Measurements from ENCODE around the gene CDK3.

CDK3 gene

GRCh38 chr17:76014100-76014924 lies 13.7 kb downstream of the CDK3 start:
- DNase-seq (ENCODE audit: low read depth), result peak; percentile 65

- no peak for DNase-seq (ENCODE audit: low read depth)
These were observed 14.2 kb downstream of the CDK3 start for GRCh38 chr17:76014925-76015261.

- DNase-seq (ENCODE audit: low read depth), result no peak
These were observed 17.1 kb downstream of the CDK3 start for GRCh38 chr17:76017481-76018339.

GRCh38 chr17:76018340-76018680 lies 17.7 kb downstream of the CDK3 start:
- DNase-seq (ENCODE audit: low read depth), result no peak

- no peak for DNase-seq (ENCODE audit: low read depth)
These were observed 18.1 kb downstream of the CDK3 start for GRCh38 chr17:76018801-76019200.

GRCh38 chr17:76019833-76020467 lies 19.3 kb downstream of the CDK3 start:
- DNase-seq (ENCODE audit: low read depth), result no peak

- no peak for DNase-seq (ENCODE audit: low read depth)
These were observed 21.6 kb downstream of the CDK3 start for GRCh38 chr17:76022285-76022684.

GRCh38 chr17:76022973-76023899 lies 22.6 kb downstream of the CDK3 start:
- no peak for DNase-seq (ENCODE audit: low read depth)

GRCh38 chr17:76023900-76024237 lies 23.2 kb downstream of the CDK3 start:
- DNase-seq (ENCODE audit: low read depth), result no peak

- DNase-seq (ENCODE audit: low read depth), result no peak
These were observed 23.7 kb downstream of the CDK3 start for GRCh38 chr17:76024353-76024752.

- no peak for DNase-seq (ENCODE audit: low read depth)
These were observed 24.6 kb downstream of the CDK3 start for GRCh38 chr17:76025294-76025693.

GRCh38 chr17:76026714-76027158 lies 26.1 kb downstream of the CDK3 start:
- no peak for DNase-seq (ENCODE audit: low read depth)

- no peak for DNase-seq (ENCODE audit: low read depth)
These were observed 26.6 kb downstream of the CDK3 start, which contains the start of gene EVPL for GRCh38 chr17:76027159-76027839. EVPL (minus strand) TSS chr17:76027306; CDS start chr17:76027198, 108 bp downstream.

- no peak for DNase-seq (ENCODE audit: low read depth)
These were observed 31.6 kb downstream of the CDK3 start for GRCh38 chr17:76032073-76032779.

GRCh38 chr17:76032780-76033108 lies 32.1 kb downstream of the CDK3 start:
- DNase-seq (ENCODE audit: low read depth), result no peak

GRCh38 chr17:76033139-76033538 lies 32.5 kb downstream of the CDK3 start:
- DNase-seq (ENCODE audit: low read depth), result no peak

GRCh38 chr17:76034428-76035350 lies 34.0 kb downstream of the CDK3 start:
- DNase-seq (ENCODE audit: low read depth), result no peak

GRCh38 chr17:76036497-76037261 lies 36.0 kb downstream of the CDK3 start:
- DNase-seq (ENCODE audit: low read depth), result no peak

GRCh38 chr17:76038050-76038449 lies 37.4 kb downstream of the CDK3 start:
- no peak for DNase-seq (ENCODE audit: low read depth)

Measured in activated T-cell treated with anti-CD3 and anti-CD28 coated beads for 1 hour (primary cell).